Activated CD8-positive, alpha-beta T cell treated with anti-CD3 and anti-CD28 coated beads for 36 hours (primary cell): ENCODE measurements around the gene PCMT1. TPM values are rescaled to one million over a fixed set of nuclear protein-coding genes. Genes with fewer than 3 reads are reported as not detected.

ENCODE experiments used
- ATAC-seq: fragments of 200-7000 bp; cut with Tn5 transposase; one replicate; pipeline ENCODE4 v1.10.0; 2021; ENCODE audit warnings: mild to moderate bottlenecking, moderate library complexity
- CTCF ChIA-PET: fragments of 350-600 bp; sonication (Branson Sonifier 250); formaldehyde crosslinking; loops from one replicate; lab custom pipeline; 2021; ENCODE audit warnings: antibody characterized with exemption; lab: Charles Lee
- POLR2A ChIA-PET: fragments of 350-600 bp; sonication (Branson Sonifier 250); formaldehyde crosslinking; loops from one replicate; lab custom pipeline; 2021; ENCODE audit warnings: antibody characterized with exemption; lab: Charles Lee
- DNase-seq: peaks from one replicate; pipeline ENCODE4 v3.0.0-alpha.2; 2020
- H3K27ac Mint-ChIP-seq: one replicate; pipeline ENCODE4 v1.8.0; 2021; ENCODE audit warnings: mild to moderate bottlenecking, mixed read lengths
- H3K27me3 Mint-ChIP-seq: one replicate; pipeline ENCODE4 v1.8.0; 2021; ENCODE audit warnings: mixed read lengths
- H3K36me3 Mint-ChIP-seq: one replicate; pipeline ENCODE4 v1.8.0; 2021; ENCODE audit warnings: low read depth, mixed read lengths
- H3K4me1 Mint-ChIP-seq: one replicate; pipeline ENCODE4 v1.8.0; 2021; ENCODE audit warnings: low read depth, mixed read lengths
- H3K4me3 Mint-ChIP-seq: one replicate; pipeline ENCODE4 v1.8.0; 2021; ENCODE audit warnings: mild to moderate bottlenecking, moderate library complexity, mixed read lengths
- H3K9me3 Mint-ChIP-seq: one replicate; pipeline ENCODE4 v1.8.0; 2021; ENCODE audit warnings: mixed read lengths
- CTCF ChIP-seq: fragments of 200-600 bp; IDR thresholded peaks from one replicate; pipeline ENCODE4 v1.8.0; 2022; ENCODE audit warnings: antibody characterized with exemption, mild to moderate bottlenecking
- intact Hi-C: fragments of 100-400 bp; cut with micrococcal nuclease; formaldehyde crosslinking; loops from one replicate; pipeline ENCODE4 v1.10.0; 2022
- total RNA-seq, 2 experiments: library from RNA; stranded (reverse); gene quantifications; one replicate each; pipeline ENCODE4 v1.2.3, GENCODE V29; 2021

PCMT1 gene
- total RNA-seq, 2 experiments from 2014 or later, result 97.3 to 102 TPM

- intact Hi-C loops, result no loop called here
- POLR2A ChIA-PET, result no interaction called here
- H3K4me3 Mint-ChIP-seq, result no peak overlapping the region
- CTCF ChIA-PET, result interaction anchor here (1.1 to 1.9 kb wide), 4 partner anchors 9 to 73 kb away, joined by 3 to 7 read pairs (median 3); no protein-coding TSS in a partner anchor
- no peaks in the 10 kb centered on the region for H3K4me1 Mint-ChIP-seq
- H3K9me3 Mint-ChIP-seq, result no peaks in the 10 kb centered on the region
- H3K36me3 Mint-ChIP-seq, result no peaks in the 10 kb centered on the region
- DNase-seq (no peak), ATAC-seq (no peak)
- no peaks in the 10 kb centered on the region for H3K27me3 Mint-ChIP-seq
- H3K27ac Mint-ChIP-seq, result no peak overlapping the region
- no peak for TF ChIP-seq CTCF
Measured at GRCh38 chr6:149831308-149831820, 81.8 kb downstream of the PCMT1 start.

- DNase-seq (no peak), ATAC-seq (no peak)
- ChIA-PET CTCF (interaction anchor here (0.8 to 2.5 kb wide), 7 partner anchors 9 to 183 kb away, joined by 3 to 16 read pairs (median 7); no protein-coding TSS in a partner anchor), POLR2A (no interaction called here)
- Mint-ChIP-seq H3K4me3 (no peak overlapping the region), H3K36me3 (no peaks in the 10 kb centered on the region), H3K9me3 (no peaks in the 10 kb centered on the region), H3K27me3 (peaks cover 2% of the 10 kb centered on the region), H3K27ac (no peak overlapping the region), H3K4me1 (no peaks in the 10 kb centered on the region)
- intact Hi-C loops, result loop anchor here (2.0 kb wide), 1 partner anchor 93 kb away; no protein-coding TSS in a partner anchor
- TF ChIP-seq CTCF, result no peak
Measured at GRCh38 chr6:149833651-149834050, 84.1 kb downstream of the PCMT1 start.

- H3K9me3 Mint-ChIP-seq, result no peaks in the 10 kb centered on the region
- ATAC-seq (peak; percentile 76), DNase-seq (peak; percentile 82)
- no peak overlapping the region for H3K27ac Mint-ChIP-seq
- POLR2A ChIA-PET, result no interaction called here
- H3K4me3 Mint-ChIP-seq, result no peak overlapping the region
- intact Hi-C loops, result loop anchor here (2.0 to 5.0 kb wide), 2 partner anchors 92 to 183 kb away; no protein-coding TSS in a partner anchor
- CTCF ChIA-PET, result interaction anchor here (0.7 to 2.5 kb wide), 19 partner anchors 8 to 182 kb away, joined by 3 to 16 read pairs (median 4); no protein-coding TSS in a partner anchor
- no peaks in the 10 kb centered on the region for H3K36me3 Mint-ChIP-seq
- no peaks in the 10 kb centered on the region for H3K4me1 Mint-ChIP-seq
- peak; percentile 91 for TF ChIP-seq CTCF
- H3K27me3 Mint-ChIP-seq, result peaks cover 2% of the 10 kb centered on the region
Measured at GRCh38 chr6:149834513-149835481, 85.3 kb downstream of the PCMT1 start.

- Mint-ChIP-seq H3K27me3 (peaks cover 2% of the 10 kb centered on the region), H3K36me3 (no peaks in the 10 kb centered on the region), H3K4me3 (no peak overlapping the region), H3K9me3 (no peaks in the 10 kb centered on the region), H3K4me1 (no peaks in the 10 kb centered on the region), H3K27ac (no peak overlapping the region)
- peak; percentile 67 for TF ChIP-seq CTCF
- ChIA-PET CTCF (interaction anchor here (0.6 to 1.8 kb wide), 20 partner anchors 9 to 231 kb away, joined by 3 to 7 read pairs (median 3); partner anchors contain the start of genes RAET1E and RAET1L), POLR2A (no interaction called here)
- intact Hi-C loops, result no loop called here
- DNase-seq (peak; percentile 74), ATAC-seq (peak; percentile 89)
Measured at GRCh38 chr6:149840345-149841075, 91.0 kb downstream of the PCMT1 start.
